Melanocyte of skin (primary cell): ENCODE measurements around the gene STK11. TPM values are rescaled to one million over a fixed set of nuclear protein-coding genes. Genes with fewer than 3 reads are reported as not detected.

Source experiments
- total RNA-seq, 2 donors: library from RNA; depleted of rRNA; stranded (reverse); fragments of >200 nt; gene quantifications; 2 replicates each; pipeline ENCODE4 v1.2.3, GENCODE V29; 2012

The STK11 gene
- total RNA-seq: 10 to 100 TPM; 50.9 to 58.9 TPM

GRCh38 chr19:1205114-1206099, at the start of gene STK11:
STK11 (plus strand) TSS chr19:1205778; CDS start chr19:1206914, 1,136 bp downstream.

DNA sequence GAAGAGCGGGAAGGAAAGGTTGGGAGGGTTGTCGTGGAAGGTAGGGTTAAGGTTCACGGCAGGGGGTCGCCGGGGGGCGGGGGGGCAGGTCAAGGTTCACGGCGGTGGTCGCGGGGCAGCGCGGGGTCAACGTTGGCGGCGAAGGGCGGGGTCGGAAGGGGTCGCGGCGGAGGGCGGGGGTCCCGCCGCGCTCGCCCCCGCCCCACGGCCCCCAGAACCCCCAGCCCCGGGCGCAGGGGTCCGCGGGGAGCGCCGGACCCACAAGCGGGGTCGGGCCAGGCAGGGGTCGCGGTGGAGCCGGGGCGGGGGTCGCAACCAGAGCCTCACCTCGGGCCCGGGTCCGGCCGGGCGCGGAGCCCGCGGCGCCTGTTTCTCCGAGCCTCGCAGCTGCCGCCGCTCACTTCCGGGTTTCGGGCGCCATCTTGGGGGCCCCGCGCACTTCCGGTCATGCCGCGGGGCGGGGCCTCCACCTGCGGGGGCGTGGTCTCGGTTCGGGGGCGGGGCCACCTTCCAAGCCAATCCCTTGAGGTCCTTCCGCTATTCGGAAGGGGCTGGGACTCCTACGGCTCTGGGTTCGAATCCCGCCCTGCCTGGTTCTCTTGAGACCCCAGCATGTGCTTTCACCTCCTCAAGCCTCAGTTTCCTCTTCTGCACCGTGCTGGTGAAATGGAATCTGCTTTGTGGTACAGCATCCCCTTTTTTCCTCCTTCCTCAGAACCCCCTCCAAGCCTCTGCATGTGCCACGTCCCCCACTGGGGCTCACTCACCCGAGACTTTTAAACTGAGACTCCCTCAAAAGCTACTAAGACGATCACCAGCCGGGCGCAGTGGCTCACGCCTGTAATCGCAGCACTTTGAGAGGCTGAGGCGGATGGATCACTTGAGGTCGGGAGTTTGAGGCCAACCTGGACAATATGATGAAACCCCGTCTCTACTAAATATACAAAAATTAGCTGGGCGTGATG, 31.5 kb upstream of the STK11 start, which contains the start of gene SBNO2:
Gene SBNO2 (minus strand): TSS at position 424 of the 965 bp plus-strand sequence. CDS start 19,992 bp downstream, outside the sequence.

DNA sequence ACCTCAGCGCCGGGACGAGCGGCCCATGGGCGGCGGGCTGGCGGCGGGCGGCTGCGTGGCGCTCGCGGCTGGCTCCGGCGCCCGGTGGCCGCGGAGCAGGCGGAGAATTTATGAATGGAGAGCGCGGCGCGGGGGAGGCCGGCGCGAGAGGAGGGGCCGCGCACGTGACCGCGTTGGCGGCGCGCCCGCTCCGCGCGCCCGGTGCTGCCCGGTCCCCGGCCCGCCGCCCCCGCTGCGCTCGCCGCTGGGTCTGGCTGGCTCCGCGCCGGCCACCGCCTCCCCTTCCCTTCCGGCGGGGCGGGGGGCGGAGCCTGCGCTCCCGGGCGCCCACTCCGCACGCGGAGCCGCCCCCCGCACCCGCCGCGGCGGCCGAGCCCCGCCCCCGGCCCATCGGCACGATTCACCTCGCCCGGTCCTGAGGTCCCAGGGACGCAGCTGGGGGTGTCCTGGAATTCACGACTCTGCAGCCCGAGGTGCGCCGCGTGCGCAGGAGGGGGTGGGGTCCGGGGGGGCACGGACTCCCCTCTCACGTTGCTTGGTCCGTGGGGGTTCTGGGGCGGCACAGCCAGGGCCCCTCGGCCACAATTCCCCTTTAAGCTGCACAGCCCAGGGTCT, 32.3 kb downstream of the STK11 start, which contains the start of gene CBARP:
Gene CBARP (minus strand): TSS at position 252 of the 615 bp plus-strand sequence. CDS start 1,905 bp downstream, outside the sequence.

GRCh38 chr19:1241417-1242095, 36.0 kb downstream of the STK11 start, which contains the start of gene ATP5F1D:
ATP5F1D (plus strand) TSS chr19:1241751; CDS start chr19:1241851, 100 bp downstream.

DNA sequence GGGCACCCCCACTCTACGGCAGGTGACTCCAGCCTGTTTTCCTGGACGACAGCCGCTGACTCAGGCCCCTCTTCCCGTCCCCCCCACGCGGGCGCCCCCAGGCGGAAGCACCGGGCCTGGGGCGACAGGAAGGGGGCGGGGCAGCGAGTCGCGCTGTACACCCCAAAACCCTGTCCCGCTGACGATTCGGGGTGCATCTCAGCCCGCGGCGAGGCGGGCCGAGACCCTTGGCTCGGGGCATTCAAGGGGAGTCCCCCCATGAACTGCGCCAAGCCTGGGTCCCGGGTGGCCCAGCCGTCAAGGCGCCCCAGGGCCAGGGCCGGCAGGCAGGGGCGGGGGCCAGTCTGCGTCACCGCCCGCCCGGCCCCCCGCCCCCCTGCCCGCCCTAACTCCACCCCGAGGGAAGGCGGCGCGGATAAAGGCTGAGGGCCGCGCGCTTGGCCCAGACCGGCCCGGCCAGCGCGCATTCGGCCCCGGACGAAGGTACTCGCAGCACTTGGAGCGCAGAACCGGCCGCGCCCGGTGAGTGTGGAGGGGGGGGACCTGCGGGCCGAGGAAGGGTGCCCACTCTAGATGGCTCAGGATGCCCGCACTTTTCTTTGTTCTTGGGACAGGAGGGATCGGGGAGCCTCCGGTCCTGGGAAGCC, 42.7 kb downstream of the STK11 start, which contains the start of gene MIDN:
Gene MIDN (plus strand): TSS at position 445 of the 647 bp plus-strand sequence. CDS start 1,714 bp downstream, outside the sequence.

DNA sequence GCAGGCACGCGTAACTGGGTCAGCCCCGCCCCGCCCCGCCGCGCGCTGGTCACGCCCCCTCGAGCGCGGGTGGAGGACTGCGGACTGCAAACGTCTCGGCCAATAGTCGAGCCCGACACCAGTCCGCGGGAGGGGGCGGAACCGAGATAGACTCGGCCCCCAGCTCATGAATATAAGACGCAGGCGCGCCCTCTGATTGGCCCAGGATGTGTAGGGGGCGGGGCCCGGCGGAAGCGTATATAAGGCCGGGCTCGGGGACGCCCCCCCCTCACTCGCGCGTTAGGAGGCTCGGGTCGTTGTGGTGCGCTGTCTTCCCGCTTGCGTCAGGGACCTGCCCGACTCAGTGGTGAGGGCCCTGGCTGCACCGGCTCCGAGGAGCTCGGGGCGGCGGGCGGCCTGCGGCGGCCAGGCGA, 63.5 kb downstream of the STK11 start, which contains the start of gene CIRBP:
Gene CIRBP (plus strand): TSS at position 268 of the 413 bp plus-strand sequence. CDS start 1,602 bp downstream, outside the sequence.

GRCh38 chr19:1275260-1275975, 69.8 kb downstream of the STK11 start, which contains the start of gene FAM174C:
FAM174C (plus strand) TSS chr19:1275530; CDS start chr19:1275550, 20 bp downstream.

Other genes with a start within 250 kb of the STK11 start
- gene WDR18, start 221.4 kb upstream of the STK11 start, total RNA-seq: 10 to 100 TPM; 60.6 to 65.3 TPM
- gene GRIN3B, start 205.4 kb upstream of the STK11 start, total RNA-seq: under 1 TPM in 1 of 2 donors, not detected in 1; under 0.01 TPM
- 100 to 1,000 TPM; 109 to 124 TPM for gene TMEM259, start 184.7 kb upstream of the STK11 start, total RNA-seq
- not detected for gene RNU6-2, start 184.3 kb upstream of the STK11 start, total RNA-seq
- gene CNN2, start 179.2 kb upstream of the STK11 start, total RNA-seq: 10 to 100 TPM; 22.0 to 48.6 TPM
- gene ABCA7, start 165.7 kb upstream of the STK11 start, total RNA-seq: 10 to 100 TPM in 1 of 2 donors, 1 to 10 TPM in 1; 9.0 to 14.8 TPM
- 1 to 10 TPM in 1 of 2 donors, under 1 TPM in 1; 0.69 to 4.0 TPM for gene ARHGAP45, start 138.6 kb upstream of the STK11 start, total RNA-seq
- gene POLR2E, start 110.4 kb upstream of the STK11 start, total RNA-seq: 100 to 1,000 TPM in 1 of 2 donors, 10 to 100 TPM in 1; 69.2 to 110 TPM
- gene GPX4, start 101.8 kb upstream of the STK11 start, total RNA-seq: 100 to 1,000 TPM; 109 to 195 TPM
- gene SBNO2, start 31.5 kb upstream of the STK11 start, total RNA-seq: 10 to 100 TPM; 63.7 to 63.9 TPM
- 1 to 10 TPM; 2.4 to 3.3 TPM for gene CBARP, start 32.2 kb downstream of the STK11 start, total RNA-seq
- gene ATP5F1D, start 36.0 kb downstream of the STK11 start, total RNA-seq: 10 to 100 TPM; 19.6 to 31.0 TPM
- 10 to 100 TPM in 1 of 2 donors, 1 to 10 TPM in 1; 9.3 to 12.3 TPM for gene MIDN, start 42.8 kb downstream of the STK11 start, total RNA-seq
- gene CIRBP, start 63.6 kb downstream of the STK11 start, total RNA-seq: 100 to 1,000 TPM in 1 of 2 donors, 10 to 100 TPM in 1; 67.3 to 137 TPM
- 10 to 100 TPM; 47.8 to 63.6 TPM for gene FAM174C, start 69.8 kb downstream of the STK11 start, total RNA-seq
- gene EFNA2, start 80.1 kb downstream of the STK11 start, total RNA-seq: not detected
- gene NDUFS7, start 178.1 kb downstream of the STK11 start, total RNA-seq: 10 to 100 TPM; 87.2 to 89.5 TPM
- 10 to 100 TPM; 19.3 to 20.6 TPM for gene GAMT, start 195.8 kb downstream of the STK11 start, total RNA-seq
- 10 to 100 TPM; 41.6 to 61.6 TPM for gene DAZAP1, start 201.8 kb downstream of the STK11 start, total RNA-seq
- 100 to 1,000 TPM; 480 to 582 TPM for gene RPS15, start 232.6 kb downstream of the STK11 start, total RNA-seq
- under 1 TPM; under 0.01 TPM for gene APC2, start 244.3 kb downstream of the STK11 start, total RNA-seq